ENCODE data around the gene ME3.

GRCh38 chr11:86580535-86580934, 91.9 kb downstream of the ME3 start:
- TF ChIP-seq, protein P1, sequence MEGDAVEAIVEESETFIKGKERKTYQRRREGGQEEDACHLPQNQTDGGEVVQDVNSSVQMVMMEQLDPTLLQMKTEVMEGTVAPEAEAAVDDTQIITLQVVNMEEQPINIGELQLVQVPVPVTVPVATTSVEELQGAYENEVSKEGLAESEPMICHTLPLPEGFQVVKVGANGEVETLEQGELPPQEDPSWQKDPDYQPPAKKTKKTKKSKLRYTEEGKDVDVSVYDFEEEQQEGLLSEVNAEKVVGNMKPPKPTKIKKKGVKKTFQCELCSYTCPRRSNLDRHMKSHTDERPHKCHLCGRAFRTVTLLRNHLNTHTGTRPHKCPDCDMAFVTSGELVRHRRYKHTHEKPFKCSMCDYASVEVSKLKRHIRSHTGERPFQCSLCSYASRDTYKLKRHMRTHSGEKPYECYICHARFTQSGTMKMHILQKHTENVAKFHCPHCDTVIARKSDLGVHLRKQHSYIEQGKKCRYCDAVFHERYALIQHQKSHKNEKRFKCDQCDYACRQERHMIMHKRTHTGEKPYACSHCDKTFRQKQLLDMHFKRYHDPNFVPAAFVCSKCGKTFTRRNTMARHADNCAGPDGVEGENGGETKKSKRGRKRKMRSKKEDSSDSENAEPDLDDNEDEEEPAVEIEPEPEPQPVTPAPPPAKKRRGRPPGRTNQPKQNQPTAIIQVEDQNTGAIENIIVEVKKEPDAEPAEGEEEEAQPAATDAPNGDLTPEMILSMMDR (IDR thresholded peaks at IDR 0.05; ENCODE audit: insufficient read depth, low read length), result no peak
- TF ChIP-seq GABPA (IDR thresholded peaks at IDR 0.05; ENCODE audit: low read depth) (no peak), POLR2AphosphoS5 (IDR thresholded peaks at IDR 0.05; ENCODE audit: low read depth) (no peak), SPI1 (IDR thresholded peaks at IDR 0.05; ENCODE audit: borderline replicate concordance, low read depth) (no peak)
- TF ChIP-seq, protein P2, sequence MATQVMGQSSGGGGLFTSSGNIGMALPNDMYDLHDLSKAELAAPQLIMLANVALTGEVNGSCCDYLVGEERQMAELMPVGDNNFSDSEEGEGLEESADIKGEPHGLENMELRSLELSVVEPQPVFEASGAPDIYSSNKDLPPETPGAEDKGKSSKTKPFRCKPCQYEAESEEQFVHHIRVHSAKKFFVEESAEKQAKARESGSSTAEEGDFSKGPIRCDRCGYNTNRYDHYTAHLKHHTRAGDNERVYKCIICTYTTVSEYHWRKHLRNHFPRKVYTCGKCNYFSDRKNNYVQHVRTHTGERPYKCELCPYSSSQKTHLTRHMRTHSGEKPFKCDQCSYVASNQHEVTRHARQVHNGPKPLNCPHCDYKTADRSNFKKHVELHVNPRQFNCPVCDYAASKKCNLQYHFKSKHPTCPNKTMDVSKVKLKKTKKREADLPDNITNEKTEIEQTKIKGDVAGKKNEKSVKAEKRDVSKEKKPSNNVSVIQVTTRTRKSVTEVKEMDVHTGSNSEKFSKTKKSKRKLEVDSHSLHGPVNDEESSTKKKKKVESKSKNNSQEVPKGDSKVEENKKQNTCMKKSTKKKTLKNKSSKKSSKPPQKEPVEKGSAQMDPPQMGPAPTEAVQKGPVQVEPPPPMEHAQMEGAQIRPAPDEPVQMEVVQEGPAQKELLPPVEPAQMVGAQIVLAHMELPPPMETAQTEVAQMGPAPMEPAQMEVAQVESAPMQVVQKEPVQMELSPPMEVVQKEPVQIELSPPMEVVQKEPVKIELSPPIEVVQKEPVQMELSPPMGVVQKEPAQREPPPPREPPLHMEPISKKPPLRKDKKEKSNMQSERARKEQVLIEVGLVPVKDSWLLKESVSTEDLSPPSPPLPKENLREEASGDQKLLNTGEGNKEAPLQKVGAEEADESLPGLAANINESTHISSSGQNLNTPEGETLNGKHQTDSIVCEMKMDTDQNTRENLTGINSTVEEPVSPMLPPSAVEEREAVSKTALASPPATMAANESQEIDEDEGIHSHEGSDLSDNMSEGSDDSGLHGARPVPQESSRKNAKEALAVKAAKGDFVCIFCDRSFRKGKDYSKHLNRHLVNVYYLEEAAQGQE (IDR thresholded peaks at IDR 0.05; ENCODE audit: insufficient replicate concordance, low read depth), result no peak

Data from HL-60 (cell line).